ENCODE data around the gene MDM2. TPM values are rescaled to one million over a fixed set of nuclear protein-coding genes. Genes with fewer than 3 reads are reported as not detected.
"Not testable (repeated sequence)": the region's sequence is repeated elsewhere in the genome, so short reads cannot be mapped to it uniquely, and the experiment has no call there.

The MDM2 gene
- total and polyA plus RNA-seq, 10 of the 15 experiments (the other 5 are each of a cell fraction or from before 2014, with no cell fraction given): 48.2 to 174 (median 85.0) TPM

- TF ChIP-seq, protein P1, sequence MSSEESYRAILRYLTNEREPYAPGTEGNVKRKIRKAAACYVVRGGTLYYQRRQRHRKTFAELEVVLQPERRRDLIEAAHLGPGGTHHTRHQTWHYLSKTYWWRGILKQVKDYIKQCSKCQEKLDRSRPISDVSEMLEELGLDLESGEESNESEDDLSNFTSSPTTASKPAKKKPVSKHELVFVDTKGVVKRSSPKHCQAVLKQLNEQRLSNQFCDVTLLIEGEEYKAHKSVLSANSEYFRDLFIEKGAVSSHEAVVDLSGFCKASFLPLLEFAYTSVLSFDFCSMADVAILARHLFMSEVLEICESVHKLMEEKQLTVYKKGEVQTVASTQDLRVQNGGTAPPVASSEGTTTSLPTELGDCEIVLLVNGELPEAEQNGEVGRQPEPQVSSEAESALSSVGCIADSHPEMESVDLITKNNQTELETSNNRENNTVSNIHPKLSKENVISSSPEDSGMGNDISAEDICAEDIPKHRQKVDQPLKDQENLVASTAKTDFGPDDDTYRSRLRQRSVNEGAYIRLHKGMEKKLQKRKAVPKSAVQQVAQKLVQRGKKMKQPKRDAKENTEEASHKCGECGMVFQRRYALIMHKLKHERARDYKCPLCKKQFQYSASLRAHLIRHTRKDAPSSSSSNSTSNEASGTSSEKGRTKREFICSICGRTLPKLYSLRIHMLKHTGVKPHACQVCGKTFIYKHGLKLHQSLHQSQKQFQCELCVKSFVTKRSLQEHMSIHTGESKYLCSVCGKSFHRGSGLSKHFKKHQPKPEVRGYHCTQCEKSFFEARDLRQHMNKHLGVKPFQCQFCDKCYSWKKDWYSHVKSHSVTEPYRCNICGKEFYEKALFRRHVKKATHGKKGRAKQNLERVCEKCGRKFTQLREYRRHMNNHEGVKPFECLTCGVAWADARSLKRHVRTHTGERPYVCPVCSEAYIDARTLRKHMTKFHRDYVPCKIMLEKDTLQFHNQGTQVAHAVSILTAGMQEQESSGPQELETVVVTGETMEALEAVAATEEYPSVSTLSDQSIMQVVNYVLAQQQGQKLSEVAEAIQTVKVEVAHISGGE (CRISPR knock-in tag; IDR thresholded peaks at IDR 0.05): no peak
- TF ChIP-seq EZH2 (IDR thresholded peaks at IDR 0.05; ENCODE audit: borderline replicate concordance, control insufficient read depth, low read depth, low read length): no peak
Measured at GRCh38 chr12:68806488-68807237, 1.3 kb upstream of the MDM2 start (continued).

DNA sequence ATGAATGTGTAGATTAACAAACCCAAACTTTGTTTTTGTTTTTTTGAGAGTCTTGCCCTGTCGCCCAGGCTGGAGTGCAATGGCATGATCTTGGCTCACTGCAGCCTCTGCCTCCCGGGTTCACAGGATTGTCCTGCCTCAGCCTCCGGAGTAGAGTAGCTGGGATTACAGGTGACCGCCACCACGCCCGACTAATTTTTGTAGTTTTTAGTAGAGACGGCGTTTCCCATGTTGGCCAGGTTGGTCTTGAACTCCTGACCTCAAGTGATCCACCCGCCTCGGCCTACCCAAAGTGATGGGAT, 752 bp upstream of the MDM2 start:
- H3K27me3 ChIP-seq (replicated peaks in 1 of 2; ENCODE audit: control insufficient read depth in 2 of 2, insufficient read depth in 2 of 2, low read length in 1 of 2); BruUV-seq (replicated peaks); FAIRE-seq; in situ Hi-C loops (cut with MboI); H3K9me3 ChIP-seq (replicated peaks; ENCODE audit: control insufficient read depth, insufficient read depth, low read length); H4K20me1 ChIP-seq (ENCODE audit: control insufficient read depth, insufficient read depth); DNase-seq (ENCODE audit: low read depth, low spot score); ATAC-seq; H3K4me1 ChIP-seq (ENCODE audit: control insufficient read depth, insufficient read depth, low read length); H3K36me3 ChIP-seq (ENCODE audit: control insufficient read depth in 2 of 2, insufficient read depth in 2 of 2, low read length in 1 of 2): not testable (repeated sequence)
- H3K27ac ChIP-seq (ENCODE audit: control insufficient read depth, insufficient read depth): peak overlapping the region; percentile 100
- ChIA-PET POLR2A (interaction anchor here (0.8 to 2.5 kb wide), 9 partner anchors 10 to 448 kb away, joined by 3 to 7 read pairs (median 4); no protein-coding TSS in a partner anchor), SMC1A (ENCODE audit: uncharacterized antibody, unreplicated experiment) (interaction anchor here (0.6 to 2.4 kb wide), 12 partner anchors 10 to 450 kb away, joined by 3 to 12 read pairs (median 4); no protein-coding TSS in a partner anchor), CTCF (interaction anchor here (0.7 to 2.7 kb wide), 12 partner anchors 10 to 448 kb away, joined by 3 to 17 read pairs (median 4); partner anchors contain the start of gene SLC35E3), RAD21 (ENCODE audit: unreplicated experiment) (interaction anchor here (0.7 to 3.2 kb wide), 6 partner anchors 61 to 490 kb away, joined by 3 to 25 read pairs (median 3); partner anchors contain the start of gene SLC35E3)
- 1% methylated on average over 10 of the region's 10 CpGs for WGBS (ENCODE audit: insufficient coverage, insufficient replicate concordance, low lambda C conversion rate, missing lambda C conversion rate)
- peak overlapping the region; percentile 75 for H3K4me2 ChIP-seq (ENCODE audit: control insufficient read depth, insufficient read depth)
- TF ChIP-seq, protein P2, sequence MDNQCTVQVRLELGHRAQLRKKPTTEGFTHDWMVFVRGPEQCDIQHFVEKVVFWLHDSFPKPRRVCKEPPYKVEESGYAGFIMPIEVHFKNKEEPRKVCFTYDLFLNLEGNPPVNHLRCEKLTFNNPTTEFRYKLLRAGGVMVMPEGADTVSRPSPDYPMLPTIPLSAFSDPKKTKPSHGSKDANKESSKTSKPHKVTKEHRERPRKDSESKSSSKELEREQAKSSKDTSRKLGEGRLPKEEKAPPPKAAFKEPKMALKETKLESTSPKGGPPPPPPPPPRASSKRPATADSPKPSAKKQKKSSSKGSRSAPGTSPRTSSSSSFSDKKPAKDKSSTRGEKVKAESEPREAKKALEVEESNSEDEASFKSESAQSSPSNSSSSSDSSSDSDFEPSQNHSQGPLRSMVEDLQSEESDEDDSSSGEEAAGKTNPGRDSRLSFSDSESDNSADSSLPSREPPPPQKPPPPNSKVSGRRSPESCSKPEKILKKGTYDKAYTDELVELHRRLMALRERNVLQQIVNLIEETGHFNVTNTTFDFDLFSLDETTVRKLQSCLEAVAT (IDR thresholded peaks at IDR 0.05): 0 out of 2 replicates have a peak, but pooled peaks have one; percentile 66
- TF ChIP-seq HDGF (IDR thresholded peaks at IDR 0.05): 0 out of 2 replicates have a peak, but pooled peaks have one; percentile 42
- peaks cover 41% of the 10 kb centered on the region for H3K79me2 ChIP-seq (ENCODE audit: control insufficient read depth, insufficient read depth, low read length)
- peak overlapping the region; percentile 100 for H3K9ac ChIP-seq (ENCODE audit: control insufficient read depth, insufficient read depth, low read length)
- peak overlapping the region; percentile 77 for H3K4me3 ChIP-seq
- peak overlapping the region; percentile 15 for H2AFZ ChIP-seq (ENCODE audit: control insufficient read depth, low read depth, low read length)
- intact Hi-C loops (cut with micrococcal nuclease; ENCODE audit: unreplicated experiment): loop anchor here (5.0 kb wide), 4 partner anchors 120 to 435 kb away; partner anchors contain the start of genes NUP107 and RAP1B

Data from GM12878 (cell line).